Progenitor cell of endocrine pancreas (in vitro differentiated cells): ENCODE results near the gene CRYGA. TPM values are rescaled to one million over a fixed set of nuclear protein-coding genes. Genes with fewer than 3 reads are reported as not detected.

Source experiments
- DNase-seq: peaks from one replicate; pipeline ENCODE4 v3.0.0; 2021; ENCODE audit warnings: low spot score; ENCODE audit not compliant: unreplicated experiment
- H3K27ac Mint-ChIP-seq: 2 replicates; pipeline ENCODE4 v1.8.0; 2021; ENCODE audit warnings: mild to moderate bottlenecking, moderate library complexity, mixed read lengths
- H3K27me3 Mint-ChIP-seq: 2 replicates; pipeline ENCODE4 v1.8.0; 2021; ENCODE audit warnings: mixed read lengths
- H3K36me3 Mint-ChIP-seq: 2 replicates; pipeline ENCODE4 v1.8.0; 2022; ENCODE audit warnings: mixed read lengths; ENCODE audit not compliant: insufficient read depth
- H3K4me1 Mint-ChIP-seq: 2 replicates; pipeline ENCODE4 v1.8.0; 2021; ENCODE audit warnings: low read depth, mixed read lengths
- H3K4me3 Mint-ChIP-seq: 2 replicates; pipeline ENCODE4 v1.8.0; 2021; ENCODE audit warnings: low read depth, mild to moderate bottlenecking, moderate library complexity, mixed read lengths
- H3K9me3 Mint-ChIP-seq: 2 replicates; pipeline ENCODE4 v1.8.0; 2021; ENCODE audit warnings: low read depth, mixed read lengths
- CTCF ChIP-seq: fragments of 200-600 bp; sonication (generic); IDR thresholded peaks from one replicate; pipeline ENCODE4 v1.5.0; 2021; ENCODE audit warnings: antibody characterized with exemption, mild to moderate bottlenecking; ENCODE audit not compliant: unreplicated experiment
- total RNA-seq: library from RNA; stranded (reverse); gene quantifications from 2 replicates; pipeline ENCODE4 v1.2.1, GENCODE V29; 2021

CRYGA gene
- total RNA-seq, 1 donor from 2014 or later = not detected

DNA sequence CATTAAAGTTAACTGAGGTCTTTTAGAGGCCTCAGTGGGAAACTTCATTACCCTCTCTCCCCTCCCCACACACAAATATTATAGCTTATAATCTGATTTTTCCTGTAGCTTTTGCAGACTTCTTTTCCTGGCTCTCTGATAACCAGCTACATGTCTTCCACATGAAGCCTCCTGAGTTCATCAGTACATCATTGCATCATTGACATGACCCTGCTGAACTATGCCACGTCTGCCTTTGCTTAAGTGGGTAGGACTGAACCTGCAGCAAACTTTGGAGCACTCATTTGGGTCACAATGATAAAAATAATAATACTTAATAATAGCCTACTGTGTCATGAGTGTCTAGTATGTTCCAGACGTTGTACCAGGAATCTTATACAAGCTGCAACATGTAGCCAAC lies 7.0 kb downstream of the CRYGA start:
- Mint-ChIP-seq H3K9me3 (peaks cover 3% of the 10 kb centered on the region), H3K4me3 (no peak overlapping the region), H3K27ac (no peak overlapping the region), H3K4me1 (no peaks in the 10 kb centered on the region), H3K27me3 (no peaks in the 10 kb centered on the region), H3K36me3 (no peaks in the 10 kb centered on the region)
- no peak for TF ChIP-seq CTCF
- no peak for DNase-seq

- Mint-ChIP-seq H3K36me3 (no peaks in the 10 kb centered on the region), H3K9me3 (peaks cover 10% of the 10 kb centered on the region), H3K27me3 (no peaks in the 10 kb centered on the region), H3K4me3 (no peak overlapping the region), H3K27ac (no peak overlapping the region), H3K4me1 (no peaks in the 10 kb centered on the region)
- DNase-seq = no peak
- TF ChIP-seq CTCF = no peak
These were observed 10.2 kb downstream of the CRYGA start for GRCh38 chr2:208153156-208153555.

- Mint-ChIP-seq H3K4me1 (no peaks in the 10 kb centered on the region), H3K9me3 (peaks cover 10% of the 10 kb centered on the region), H3K4me3 (no peak overlapping the region), H3K36me3 (no peaks in the 10 kb centered on the region), H3K27me3 (no peaks in the 10 kb centered on the region), H3K27ac (no peak overlapping the region)
- no peak for DNase-seq
- TF ChIP-seq CTCF = no peak
These were observed 12.4 kb downstream of the CRYGA start for GRCh38 chr2:208150956-208151355.

DNA sequence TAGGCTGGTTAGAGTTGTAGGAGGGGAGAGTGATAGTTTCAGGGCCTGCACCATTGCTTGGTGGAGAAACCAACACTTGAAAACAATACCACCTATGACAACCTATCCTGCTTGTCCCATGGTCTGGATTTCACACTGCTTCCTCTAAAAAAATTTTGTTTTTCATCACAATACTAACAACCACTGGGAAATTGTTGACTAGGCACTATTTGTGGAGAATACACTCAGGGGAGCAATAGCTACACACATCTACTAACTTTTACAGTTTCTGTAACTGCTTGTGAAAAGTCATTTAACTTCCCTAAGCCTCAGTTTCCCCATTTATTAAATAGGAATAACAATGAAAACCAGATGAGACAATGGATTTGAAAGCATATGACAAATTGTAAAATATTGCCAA lies 13.3 kb downstream of the CRYGA start:
- Mint-ChIP-seq H3K27me3 (no peaks in the 10 kb centered on the region), H3K4me3 (no peak overlapping the region), H3K4me1 (no peaks in the 10 kb centered on the region), H3K36me3 (no peaks in the 10 kb centered on the region), H3K9me3 (peaks cover 10% of the 10 kb centered on the region), H3K27ac (no peak overlapping the region)
- TF ChIP-seq CTCF = no peak
- no peak for DNase-seq

- DNase-seq = no peak
- Mint-ChIP-seq H3K27ac (no peak overlapping the region), H3K27me3 (no peaks in the 10 kb centered on the region), H3K4me1 (no peaks in the 10 kb centered on the region), H3K4me3 (no peak overlapping the region), H3K9me3 (peaks cover 10% of the 10 kb centered on the region), H3K36me3 (no peaks in the 10 kb centered on the region)
- peak; percentile 38 for TF ChIP-seq CTCF
These were observed 14.6 kb downstream of the CRYGA start for GRCh38 chr2:208148803-208149202.

DNA sequence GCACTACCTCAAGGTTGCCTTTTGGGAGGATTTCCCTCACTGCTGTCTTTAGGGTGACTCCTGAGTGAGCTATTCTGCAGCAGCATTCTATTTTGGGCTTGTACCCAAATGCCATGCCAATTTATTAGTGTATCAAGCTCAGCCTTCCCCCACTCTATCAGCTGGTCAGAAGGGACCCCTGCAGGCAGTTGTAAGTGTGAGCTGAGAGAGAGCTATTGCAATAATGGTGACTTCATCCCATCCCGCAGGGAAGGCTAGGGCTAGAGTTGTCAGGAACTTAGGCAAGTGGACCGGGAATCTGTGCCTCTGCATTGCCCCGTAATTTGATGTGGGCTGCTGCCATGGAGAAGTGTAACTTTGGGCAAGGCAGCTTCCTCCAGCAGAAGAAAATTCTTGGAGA lies 15.6 kb downstream of the CRYGA start:
- Mint-ChIP-seq H3K9me3 (peaks cover 10% of the 10 kb centered on the region), H3K36me3 (no peaks in the 10 kb centered on the region), H3K27me3 (no peaks in the 10 kb centered on the region), H3K27ac (no peak overlapping the region), H3K4me1 (peaks cover 7% of the 10 kb centered on the region), H3K4me3 (no peak overlapping the region)
- no peak for DNase-seq
- no peak for TF ChIP-seq CTCF
